ENCODE results near the gene HDLBP.
A peak's percentile ranks its signal among the peaks of the same experiment; 100 is the strongest.
"Not testable (repeated sequence)": the region's sequence is repeated elsewhere in the genome, so short reads cannot be mapped to it uniquely, and the experiment has no call there.

Gene HDLBP

GRCh38 chr2:241329669-241330615 lies 14.5 kb upstream of the HDLBP start:
- DNase-seq, result no peak

GRCh38 chr2:241325257-241325656 lies 9.8 kb upstream of the HDLBP start:
- DNase-seq, result no peak

GRCh38 chr2:241324775-241325174 lies 9.3 kb upstream of the HDLBP start:
- DNase-seq, result no peak

GRCh38 chr2:241323778-241324177 lies 8.3 kb upstream of the HDLBP start:
- no peak for DNase-seq

- no peak for DNase-seq
Measured at GRCh38 chr2:241321886-241322285, 6.4 kb upstream of the HDLBP start.

GRCh38 chr2:241321033-241321432 lies 5.6 kb upstream of the HDLBP start:
- DNase-seq, result no peak

- DNase-seq, result no peak
Measured at GRCh38 chr2:241320394-241320793, 4.9 kb upstream of the HDLBP start.

- DNase-seq, result not testable (repeated sequence)
Measured at GRCh38 chr2:241318830-241319229, 3.4 kb upstream of the HDLBP start.

- no peak for DNase-seq
Measured at GRCh38 chr2:241317391-241317790, 1.9 kb upstream of the HDLBP start.

- DNase-seq, result no peak
Measured at GRCh38 chr2:241316825-241317224, 1.4 kb upstream of the HDLBP start.

- DNase-seq, result peak; percentile 14
Measured at GRCh38 chr2:241315879-241316631, 583 bp upstream of the HDLBP start, which contains the start of gene SEPTIN2. Gene SEPTIN2, plus strand, starts transcription at chr2:241315925. Its CDS starts 8,308 bp downstream, at chr2:241324233.

- DNase-seq, result peak; percentile 16
Measured at GRCh38 chr2:241314226-241315092, 1.0 kb downstream of the HDLBP start.

GRCh38 chr2:241313543-241314095 lies 1.9 kb downstream of the HDLBP start:
- no peak for DNase-seq

GRCh38 chr2:241312082-241312481 lies 3.4 kb downstream of the HDLBP start:
- no peak for DNase-seq

GRCh38 chr2:241310917-241311566 lies 4.4 kb downstream of the HDLBP start:
- no peak for DNase-seq

- DNase-seq, result no peak
Measured at GRCh38 chr2:241309684-241310117, 5.8 kb downstream of the HDLBP start.

GRCh38 chr2:241308832-241309500 lies 6.5 kb downstream of the HDLBP start:
- DNase-seq, result no peak

GRCh38 chr2:241308267-241308666 lies 7.2 kb downstream of the HDLBP start:
- no peak for DNase-seq

- no peak for DNase-seq
Measured at GRCh38 chr2:241307055-241307454, 8.4 kb downstream of the HDLBP start.

- no peak for DNase-seq
Measured at GRCh38 chr2:241304039-241304670, 11.3 kb downstream of the HDLBP start.

All from NCI-H2171 (cell line).